Right lobe of liver (tissue), 4 donors: ENCODE measurements around the gene LETM1.

ENCODE experiments used
- CTCF ChIP-seq, 4 donors: fragments of 200-600 bp in 3 of 4; fragments of 450-650 bp in 1 of 4; IDR thresholded peaks; one replicate each; pipeline versions ENCODE4 v1.5.1 to v1.8.0; 2016 to 2022; ENCODE audit warnings: antibody characterized with exemption in 4 of 4, mild to moderate bottlenecking in 2 of 4
- POLR2A ChIP-seq: fragments of 450-650 bp; IDR thresholded peaks from one replicate; pipeline ENCODE4 v1.6.1; 2017; ENCODE audit warnings: antibody characterized with exemption, mild to moderate bottlenecking
- donor health status: DM: no; HTN: no; CAD: no.
- donor health status: DM: no; HTN: no; CAD: no.
- donor health status: DM: no; HTN: yes; CAD: no.

- TF ChIP-seq CTCF (IDR thresholded peaks at IDR 0.05) (no peak), POLR2A (no peak)
Observed at GRCh38 chr4:1808396-1808795, 47.6 kb downstream of the LETM1 start.
